Immature natural killer cell (primary cell): ENCODE measurements around the gene FBXO39. TPM values are rescaled to one million over a fixed set of nuclear protein-coding genes. Genes with fewer than 3 reads are reported as not detected.
"Not testable (repeated sequence)": the region's sequence is repeated elsewhere in the genome, so short reads cannot be mapped to it uniquely, and the experiment has no call there.

Experiments
- DNase-seq, 3 donors: peaks; one replicate each; pipeline ENCODE4 v3.0.0; 2022; ENCODE audit warnings: mixed read lengths in 1 of 3
- H3K27ac Mint-ChIP-seq, 6 donors: one replicate each; pipeline ENCODE4 v1.8.0; 2020; ENCODE audit warnings: mixed read lengths in 6 of 6, mild to moderate bottlenecking in 5 of 6, inconsistent platforms in 4 of 6, moderate library complexity in 3 of 6
- H3K27me3 Mint-ChIP-seq, 3 donors: one replicate each; pipeline ENCODE4 v1.8.0; 2020 to 2021; ENCODE audit warnings: low read depth in 3 of 3, mild to moderate bottlenecking in 3 of 3, mixed read lengths in 3 of 3, moderate library complexity in 3 of 3, inconsistent platforms in 1 of 3
- H3K36me3 Mint-ChIP-seq, 3 donors: one replicate each; pipeline ENCODE4 v1.8.0; 2020; ENCODE audit warnings: mixed read lengths in 3 of 3, inconsistent platforms in 2 of 3, mild to moderate bottlenecking in 2 of 3
- H3K4me1 Mint-ChIP-seq, 2 donors: one replicate each; pipeline ENCODE4 v1.8.0; 2020; ENCODE audit warnings: inconsistent platforms in 2 of 2, mild to moderate bottlenecking in 2 of 2, mixed read lengths in 2 of 2, moderate library complexity in 1 of 2
- H3K4me3 Mint-ChIP-seq, 5 donors: one replicate each; pipeline ENCODE4 v1.8.0; 2020; ENCODE audit warnings: mild to moderate bottlenecking in 5 of 5, mixed read lengths in 5 of 5, inconsistent platforms in 3 of 5, moderate library complexity in 3 of 5
- H3K9me3 Mint-ChIP-seq, 6 donors: one replicate each; pipeline ENCODE4 v1.8.0; 2020; ENCODE audit warnings: mild to moderate bottlenecking in 6 of 6, mixed read lengths in 6 of 6, inconsistent platforms in 4 of 6, moderate library complexity in 3 of 6
- polyA plus RNA-seq, 3 donors: library from polyadenylated mRNA; unstranded; fragments of 300-500 nt; fragmentation: Illumina TruSeq; gene quantifications; one replicate each; pipeline ENCODE4 v1.2.3, GENCODE V29; 2021

FBXO39 gene
- polyA plus RNA-seq, 3 donors from 2014 or later = not detected

- Mint-ChIP-seq H3K4me1 (no peaks in the 10 kb centered on the region), H3K27me3 (peaks cover 0 to 11% (median 8%) of the 10 kb centered on the region in 3 donors), H3K4me3 (no peak overlapping the region), H3K27ac (no peak overlapping the region), H3K36me3 (no peaks in the 10 kb centered on the region), H3K9me3 (no peaks in the 10 kb centered on the region)
- DNase-seq = no peak
These were observed 21.8 kb downstream of the FBXO39 start for GRCh38 chr17:6797718-6798351.

DNA sequence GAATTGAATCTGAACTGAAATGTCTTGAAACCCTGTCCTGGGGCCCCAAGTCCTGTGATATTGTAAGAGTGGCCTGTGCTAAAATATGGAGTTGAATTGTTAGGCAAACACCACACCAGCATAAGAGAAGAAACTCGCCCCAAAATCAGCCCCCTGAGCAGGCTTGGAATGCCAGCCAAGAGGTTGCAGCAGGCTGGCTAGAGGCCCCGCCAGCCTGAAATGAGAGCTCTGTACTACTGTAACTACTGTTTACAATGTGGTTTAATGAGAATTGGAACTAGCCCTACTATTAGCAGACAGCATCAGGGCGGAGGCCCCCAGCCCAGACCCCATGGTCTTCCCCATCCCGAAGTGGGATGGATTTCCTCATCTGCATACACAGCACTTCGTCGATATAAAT is 23.7 kb downstream of the FBXO39 start:
- H3K4me3 Mint-ChIP-seq = no peak overlapping the region
- DNase-seq = no peak
- peaks cover 0 to 10% (median 7%) of the 10 kb centered on the region in 3 donors for H3K27me3 Mint-ChIP-seq
- H3K36me3 Mint-ChIP-seq = no peaks in the 10 kb centered on the region
- no peaks in the 10 kb centered on the region for H3K4me1 Mint-ChIP-seq
- no peaks in the 10 kb centered on the region for H3K9me3 Mint-ChIP-seq
- no peak overlapping the region for H3K27ac Mint-ChIP-seq

DNA sequence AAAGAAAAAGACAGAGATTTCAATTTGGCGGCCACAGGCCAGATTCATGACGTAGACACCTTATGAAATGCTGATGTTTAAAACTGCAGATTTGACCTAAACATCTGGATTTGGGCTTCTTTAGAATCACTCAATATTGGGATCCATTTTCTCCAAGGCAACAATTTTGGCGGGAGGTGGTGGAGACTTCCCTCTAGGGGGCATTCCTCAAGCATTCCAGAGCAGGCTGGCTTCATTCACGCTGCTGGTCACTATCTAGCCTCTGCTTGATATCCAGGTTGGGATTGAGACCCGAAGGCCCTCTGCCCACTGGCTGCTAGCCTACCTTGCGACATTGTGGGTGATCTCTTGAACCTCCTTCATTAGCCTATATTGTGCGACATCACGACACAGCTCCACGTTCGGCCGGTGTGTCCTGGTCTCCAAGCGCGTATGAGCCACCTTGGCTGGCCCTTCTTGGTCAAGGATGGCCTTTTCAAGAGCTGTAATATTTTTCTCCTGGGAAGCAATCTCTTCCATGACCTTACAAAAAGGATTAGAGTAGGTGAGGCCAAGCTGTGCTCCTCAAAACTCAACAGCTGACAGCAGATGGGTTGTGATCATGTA is 24.5 kb downstream of the FBXO39 start:
- no peaks in the 10 kb centered on the region for H3K36me3 Mint-ChIP-seq
- no peak overlapping the region for H3K27ac Mint-ChIP-seq
- H3K27me3 Mint-ChIP-seq = peaks cover 0 to 15% (median 7%) of the 10 kb centered on the region in 3 donors
- no peaks in the 10 kb centered on the region for H3K9me3 Mint-ChIP-seq
- DNase-seq = no peak
- H3K4me1 Mint-ChIP-seq = no peaks in the 10 kb centered on the region
- H3K4me3 Mint-ChIP-seq = no peak overlapping the region

DNA sequence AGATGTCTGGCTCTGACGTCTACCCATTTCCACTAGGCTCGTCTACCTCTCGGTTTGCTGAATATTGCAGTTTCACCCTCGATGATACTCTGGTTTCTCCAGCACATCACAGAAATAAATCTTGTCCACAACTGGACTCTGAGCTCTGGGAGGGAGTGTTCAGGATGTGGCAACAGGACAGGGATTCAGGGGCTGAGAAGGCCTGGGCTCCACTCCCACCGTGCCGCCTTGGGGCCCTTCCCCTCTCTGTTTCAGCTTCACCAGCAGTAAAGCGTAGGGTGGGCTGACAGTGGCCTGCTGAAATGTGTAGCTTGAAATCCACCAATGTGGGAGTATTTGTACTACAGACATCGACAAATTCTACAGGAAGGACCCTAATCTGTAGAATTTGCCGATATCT is 35.5 kb downstream of the FBXO39 start:
- Mint-ChIP-seq H3K4me1 (no peaks in the 10 kb centered on the region), H3K4me3 (no peak overlapping the region), H3K36me3 (no peaks in the 10 kb centered on the region), H3K27me3 (peaks cover 0 to 12% (median 3%) of the 10 kb centered on the region in 3 donors), H3K27ac (no peak overlapping the region), H3K9me3 (no peaks in the 10 kb centered on the region)
- DNase-seq = no peak

DNA sequence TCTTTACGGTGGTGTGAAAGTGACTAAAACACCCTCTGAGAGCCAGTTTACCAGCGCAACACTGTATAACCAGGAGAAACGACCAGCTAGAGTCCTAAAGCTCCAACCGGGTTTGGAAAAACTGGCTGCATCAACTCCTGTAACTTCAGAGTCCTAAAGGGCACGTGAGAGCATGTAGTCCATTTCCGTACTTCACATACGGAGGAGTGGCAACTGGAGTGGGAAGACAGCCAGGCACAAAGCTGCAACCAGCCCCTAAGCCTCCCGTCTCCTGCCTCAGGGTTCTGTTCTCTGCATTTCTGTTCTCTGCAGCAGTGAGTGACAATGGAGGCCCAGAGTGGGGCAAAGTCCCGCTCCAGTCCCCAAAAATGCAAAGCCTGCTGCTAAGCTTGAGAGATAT is 36.3 kb downstream of the FBXO39 start:
- Mint-ChIP-seq H3K4me1 (no peaks in the 10 kb centered on the region), H3K27me3 (peaks cover 0 to 12% (median 3%) of the 10 kb centered on the region in 3 donors), H3K9me3 (no peaks in the 10 kb centered on the region), H3K4me3 (no peak overlapping the region), H3K27ac (no peak overlapping the region), H3K36me3 (no peaks in the 10 kb centered on the region)
- no peak for DNase-seq

GRCh38 chr17:6815775-6816174 is 39.8 kb downstream of the FBXO39 start:
- DNase-seq = no peak
- Mint-ChIP-seq H3K4me1 (no peaks in the 10 kb centered on the region), H3K4me3 (no peak overlapping the region), H3K9me3 (peaks cover 0 to 3% (median 0%) of the 10 kb centered on the region in 6 donors), H3K27me3 (peaks cover 0 to 10% (median 3%) of the 10 kb centered on the region in 3 donors), H3K27ac (no peak overlapping the region), H3K36me3 (no peaks in the 10 kb centered on the region)

GRCh38 chr17:6816368-6816767 is 40.4 kb downstream of the FBXO39 start:
- not testable (repeated sequence) for DNase-seq, H3K4me3 Mint-ChIP-seq, H3K27me3 Mint-ChIP-seq, H3K9me3 Mint-ChIP-seq, H3K4me1 Mint-ChIP-seq, H3K27ac Mint-ChIP-seq, H3K36me3 Mint-ChIP-seq

- no peak for DNase-seq
- H3K4me3 Mint-ChIP-seq = no peak overlapping the region
- no peak overlapping the region for H3K27ac Mint-ChIP-seq
- no peaks in the 10 kb centered on the region for H3K4me1 Mint-ChIP-seq
- no peaks in the 10 kb centered on the region for H3K36me3 Mint-ChIP-seq
- peaks cover 0 to 14% (median 4%) of the 10 kb centered on the region in 3 donors for H3K27me3 Mint-ChIP-seq
- peaks cover 0 to 3% (median 0%) of the 10 kb centered on the region in 6 donors for H3K9me3 Mint-ChIP-seq
These were observed 42.9 kb downstream of the FBXO39 start for GRCh38 chr17:6818938-6819337.

DNA sequence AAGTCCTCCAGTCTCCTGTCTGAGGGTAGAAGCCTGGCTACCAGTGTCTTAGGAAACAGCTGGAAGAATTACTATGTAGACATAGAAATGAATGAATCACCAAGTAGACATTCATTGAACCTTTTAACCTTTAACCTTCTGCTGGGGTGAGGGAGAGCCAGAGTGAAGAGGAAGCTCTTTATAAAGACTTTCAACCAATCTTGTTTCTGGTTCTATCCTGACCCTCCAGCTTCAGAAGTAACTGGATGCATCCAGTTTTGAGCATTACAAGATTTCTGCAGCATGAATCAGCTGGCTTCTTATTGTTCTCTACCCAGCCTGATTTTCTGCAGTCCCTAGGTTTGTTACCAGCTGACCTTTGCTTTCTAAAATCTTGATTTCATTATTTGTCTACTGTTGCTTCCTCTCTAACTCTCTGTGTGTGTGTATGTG is 47.0 kb downstream of the FBXO39 start:
- Mint-ChIP-seq H3K36me3 (no peaks in the 10 kb centered on the region), H3K9me3 (peaks cover 0 to 6% (median 0%) of the 10 kb centered on the region in 6 donors), H3K27me3 (peaks cover 0 to 14% (median 9%) of the 10 kb centered on the region in 3 donors), H3K4me1 (no peaks in the 10 kb centered on the region), H3K4me3 (no peak overlapping the region), H3K27ac (no peak overlapping the region)
- no peak for DNase-seq

DNA sequence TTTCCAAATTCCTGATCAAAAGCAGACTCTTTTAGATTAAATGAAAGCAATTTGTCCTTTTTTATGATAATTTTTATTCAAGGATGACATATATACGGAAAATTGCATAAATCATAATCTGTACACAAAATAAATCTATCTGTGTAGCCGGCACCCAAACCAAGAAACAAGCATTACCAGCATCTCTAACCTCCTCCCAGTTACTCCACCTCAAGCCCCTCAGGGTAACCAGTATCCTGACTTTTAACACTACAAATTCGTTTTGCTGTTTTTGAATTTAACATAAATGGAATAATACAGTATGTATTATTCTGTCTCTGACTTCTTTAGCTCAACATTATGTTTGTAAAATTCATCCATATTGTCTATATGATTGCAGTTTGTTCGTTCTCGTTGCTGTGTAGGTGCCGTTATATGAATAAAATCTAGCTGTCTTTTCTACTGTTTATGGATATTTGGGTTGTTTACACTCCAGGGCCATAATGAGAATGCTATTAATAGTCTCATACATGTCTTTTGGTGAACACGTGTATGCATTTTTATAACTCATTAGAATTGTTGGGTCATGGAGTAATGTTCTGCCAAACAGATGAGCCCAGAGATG is 54.5 kb downstream of the FBXO39 start:
- H3K4me1 Mint-ChIP-seq = peaks cover 9 to 12% of the 10 kb centered on the region in 2 donors
- H3K27me3 Mint-ChIP-seq = peaks cover 12 to 35% (median 17%) of the 10 kb centered on the region in 3 donors
- peak overlapping the region in 3 of 6 donors; percentile 6 to 46 (median 16) for H3K27ac Mint-ChIP-seq
- no peaks in the 10 kb centered on the region for H3K36me3 Mint-ChIP-seq
- DNase-seq = no peak
- H3K9me3 Mint-ChIP-seq = peaks cover 0 to 5% (median 0%) of the 10 kb centered on the region in 6 donors
- H3K4me3 Mint-ChIP-seq = no peak overlapping the region

DNA sequence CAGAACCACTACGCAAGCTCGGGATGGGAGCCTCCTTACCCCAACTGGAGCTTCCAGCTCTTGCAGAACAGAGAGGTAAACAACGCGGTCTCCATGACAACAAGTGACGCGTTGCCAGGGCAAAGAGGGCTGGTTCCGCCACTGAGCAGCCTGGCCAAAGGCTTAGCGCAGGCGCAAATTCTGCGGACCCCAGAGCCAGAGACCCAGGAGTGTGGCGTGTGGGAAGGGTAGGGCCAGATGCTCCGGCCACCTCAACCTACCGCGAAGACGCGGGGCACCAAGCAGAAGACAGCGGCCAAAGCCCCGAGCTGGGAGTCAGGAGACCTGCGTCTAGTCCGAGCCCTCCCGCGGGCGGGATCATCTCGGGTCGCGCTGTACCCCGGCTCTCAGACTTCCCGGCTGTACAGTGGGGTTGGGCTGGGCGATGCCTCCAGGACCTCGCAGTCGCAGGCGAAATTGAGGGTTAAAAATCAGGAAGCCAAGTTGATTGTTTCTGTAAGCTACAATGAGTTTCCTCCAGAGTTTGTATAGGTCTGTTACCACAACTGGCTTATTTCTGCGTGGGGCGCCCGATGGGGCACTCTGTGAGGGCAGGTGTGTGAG is 55.7 kb downstream of the FBXO39 start, which contains the start of gene TEKT1:
TEKT1 (minus strand) TSS at position 69 of the 603 bp plus-strand sequence. CDS start 1,353 bp downstream, outside the sequence.
- H3K4me1 Mint-ChIP-seq = peaks cover 9 to 12% of the 10 kb centered on the region in 2 donors
- H3K27ac Mint-ChIP-seq = peak within 1 kb of the TSS in 5 of 6 donors; percentile 46 to 91 (median 79)
- no peaks in the 10 kb centered on the region for H3K36me3 Mint-ChIP-seq
- peaks cover 12 to 38% (median 18%) of the 10 kb centered on the region in 3 donors for H3K27me3 Mint-ChIP-seq
- H3K9me3 Mint-ChIP-seq = peaks cover 0 to 4% (median 0%) of the 10 kb centered on the region in 6 donors
- peak within 1 kb of the TSS; percentile 65 to 85 (median 75) for H3K4me3 Mint-ChIP-seq
- DNase-seq = peak; percentile 70 to 74 (median 72)
